IMR-90 (cell line): ENCODE results near the gene TSPAN14. TPM values are rescaled to one million over a fixed set of nuclear protein-coding genes. Genes with fewer than 3 reads are reported as not detected.

Experiments used
- ATAC-seq: fragments of 200-7000 bp; cut with Tn5 transposase; 2 replicates; pipeline ENCODE4 v1.9.1; 2020; ENCODE audit warnings: low read depth, mild to moderate bottlenecking, moderate library complexity
- BruUV-seq: library from RNA; stranded (reverse); fragments of 400-500 nt; replicated peaks from 2 replicates; lab custom pipeline; 2021; lab: Mats Ljungman, UMichigan
- CTCF ChIA-PET: fragments of 300-600 bp; formaldehyde crosslinking; extraction: SDS; loops from one replicate; lab custom pipeline; 2021; ENCODE audit warnings: antibody characterized with exemption; lab: Yijun Ruan, JAX
- POLR2A ChIA-PET: fragments of 300-600 bp; sonication (Branson Sonifier 250); formaldehyde crosslinking; loops from one replicate; lab custom pipeline; 2022; ENCODE audit warnings: antibody characterized with exemption; ENCODE audit not compliant: unreplicated experiment; lab: Charles Lee
- DNase-seq: peaks from one replicate; pipeline ENCODE4 v3.0.0; 2013
- H2AFZ ChIP-seq: replicated peaks from 2 replicates; pipeline ENCODE3; 2013; ENCODE audit warnings: low read length, mild to moderate bottlenecking; ENCODE audit not compliant: poor library complexity
- H2AK5ac ChIP-seq: 2 replicates; pipeline ENCODE4 v1.6.1; 2013; ENCODE audit warnings: low read depth, low read length, inconsistent platforms
- H2AK9ac ChIP-seq: replicated peaks from 2 replicates; pipeline ENCODE3; 2013; ENCODE audit warnings: mild to moderate bottlenecking, low read depth, low read length, moderate library complexity; ENCODE audit not compliant: poor library complexity
- H2BK120ac ChIP-seq: 2 replicates; pipeline ENCODE4 v1.6.1; 2013; ENCODE audit warnings: low read depth, low read length, inconsistent platforms
- H2BK15ac ChIP-seq: 3 replicates; pipeline ENCODE4 v1.6.1; 2013; ENCODE audit warnings: low read depth, low read length, inconsistent platforms
- H2BK20ac ChIP-seq: 2 replicates; pipeline ENCODE4 v1.6.1; 2013; ENCODE audit warnings: low read depth, mild to moderate bottlenecking, inconsistent platforms, low read length, moderate library complexity
- H2BK5ac ChIP-seq: 2 replicates; pipeline ENCODE4 v1.6.1; 2013; ENCODE audit warnings: mild to moderate bottlenecking, low read depth, low read length, inconsistent platforms; ENCODE audit not compliant: poor library complexity, severe bottlenecking
- H3K14ac ChIP-seq: replicated peaks from 2 replicates; pipeline ENCODE4 v1.6.1; 2013; ENCODE audit warnings: low read depth, low read length, inconsistent platforms
- H3K18ac ChIP-seq: 2 replicates; pipeline ENCODE4 v1.6.1; 2013; ENCODE audit warnings: low read depth, low read length, control low read depth
- H3K23ac ChIP-seq: 2 replicates; pipeline ENCODE4 v1.6.1; 2013; ENCODE audit warnings: low read depth, low read length, inconsistent platforms
- H3K27ac ChIP-seq: 2 replicates; pipeline ENCODE4 v1.5.1; 2013; ENCODE audit warnings: mild to moderate bottlenecking, control low read depth, low read length; ENCODE audit not compliant: insufficient read depth
- H3K27me3 ChIP-seq: 2 replicates; pipeline ENCODE4 v1.6.1; 2013; ENCODE audit warnings: low read length; ENCODE audit not compliant: control insufficient read depth, insufficient read depth
- H3K36me3 ChIP-seq: 2 replicates; pipeline ENCODE4 v1.6.1; 2013; ENCODE audit warnings: low read length, mixed read lengths; ENCODE audit not compliant: control insufficient read depth, insufficient read depth
- H3K4ac ChIP-seq: 2 replicates; pipeline ENCODE4 v1.6.1; 2013; ENCODE audit warnings: low read depth, low read length, inconsistent platforms
- H3K4me1 ChIP-seq: 2 replicates; pipeline ENCODE4 v1.6.1; 2013; ENCODE audit warnings: low read length, mixed read lengths; ENCODE audit not compliant: control insufficient read depth, insufficient read depth
- H3K4me2 ChIP-seq: 2 replicates; pipeline ENCODE4 v1.6.1; 2013; ENCODE audit warnings: low read depth, mild to moderate bottlenecking, control low read depth, low read length, moderate library complexity
- H3K4me3 ChIP-seq: 2 replicates; pipeline ENCODE4 v1.5.1; 2013; ENCODE audit warnings: low read depth, mild to moderate bottlenecking, control low read depth, low read length, moderate library complexity; ENCODE audit not compliant: insufficient read depth
- H3K56ac ChIP-seq: 2 replicates; pipeline ENCODE4 v1.6.1; 2013; ENCODE audit warnings: low read length, inconsistent platforms; ENCODE audit not compliant: insufficient read depth; ENCODE audit errors: extremely low read depth
- H3K79me1 ChIP-seq, 2 experiments: 2 replicates each; pipeline ENCODE4 v1.6.1; 2013; ENCODE audit warnings: low read length in 2 of 2, inconsistent platforms in 1 of 2, low read depth in 1 of 2
- H3K9ac ChIP-seq: 2 replicates; pipeline ENCODE4 v1.6.1; 2013; ENCODE audit warnings: low read depth, low read length, control low read depth
- H3K9me1 ChIP-seq: 2 replicates; pipeline ENCODE4 v1.6.1; 2013; ENCODE audit warnings: low read length, inconsistent platforms; ENCODE audit not compliant: insufficient read depth
- H3K9me3 ChIP-seq: 2 replicates; pipeline ENCODE4 v1.6.1; 2013; ENCODE audit warnings: low read length; ENCODE audit not compliant: control insufficient read depth, insufficient read depth
- H4K20me1 ChIP-seq: 2 replicates; pipeline ENCODE4 v1.6.1; 2013; ENCODE audit warnings: low read length, inconsistent platforms; ENCODE audit not compliant: insufficient read depth
- H4K5ac ChIP-seq: 2 replicates; pipeline ENCODE4 v1.6.1; 2013; ENCODE audit warnings: mild to moderate bottlenecking, low read depth, low read length, control low read depth
- H4K8ac ChIP-seq, 2 experiments: 2 replicates each; pipeline ENCODE4 v1.6.1; 2013; ENCODE audit warnings: low read depth in 2 of 2, low read length in 2 of 2, control low read depth in 1 of 2, inconsistent platforms in 1 of 2
- H4K91ac ChIP-seq: 2 replicates; pipeline ENCODE4 v1.6.1; 2013; ENCODE audit warnings: low read depth, low read length, inconsistent platforms; ENCODE audit not compliant: insufficient read depth
- BHLHE40 ChIP-seq: fragments of 150-350 bp; IDR thresholded peaks from 2 replicates; pipeline ENCODE4 v1.6.1; 2016; ENCODE audit warnings: mild to moderate bottlenecking, low read depth, low read length
- FOS ChIP-seq: fragments of 150-350 bp; IDR thresholded peaks from 2 replicates; pipeline ENCODE4 v1.6.1; 2016; ENCODE audit warnings: low read depth, low read length
- MXI1 ChIP-seq: IDR thresholded peaks from 2 replicates; pipeline ENCODE4 v1.6.1; 2012; ENCODE audit warnings: low read depth, mild to moderate bottlenecking, low read length, moderate library complexity, borderline replicate concordance
- RAD21 ChIP-seq: IDR thresholded peaks from 2 replicates; pipeline ENCODE4 v1.6.1; 2012; ENCODE audit warnings: low read length, improper control_type of control experiment
- SMC3 ChIP-seq: fragments of 150-350 bp; IDR thresholded peaks from 2 replicates; pipeline ENCODE4 v1.6.1; 2016; ENCODE audit warnings: low read depth, mild to moderate bottlenecking, antibody characterized with exemption, low read length, moderate library complexity
- WGBS, 2 experiments: methylation state at CpG; one replicate each; pipeline versions ENCODE4 v1.1.5 to v1.1.7; 2013; ENCODE audit warnings: missing lambda C conversion rate in 2 of 2; ENCODE audit not compliant: insufficient read length in 1 of 2; ENCODE audit errors: extremely low coverage in 2 of 2; 5-methylcytosine and 5-hydroxymethylcytosine counted together
- dilution Hi-C: fragments of 300-500 bp; cut with HindIII; formaldehyde crosslinking; loops from one replicate; pipeline ENCODE4 v1.14.3; 2018; ENCODE audit warnings: low sequenced_read_pairs; ENCODE audit not compliant: unreplicated experiment
- in situ Hi-C: fragments of 300-500 bp; cut with MboI; formaldehyde crosslinking; loops from 3 replicates; pipeline ENCODE4 v1.14.3; 2019; ENCODE audit warnings: low sequenced_read_pairs, inconsistent platforms, mixed read lengths
- intact Hi-C: fragments of 100-400 bp; cut with micrococcal nuclease; formaldehyde crosslinking; loops from 2 replicates; pipeline ENCODE4 v1.10.0; 2022
- polyA plus RNA-seq, 3 experiments: library from polyadenylated mRNA; depleted of rRNA; stranded (reverse); fragments of >200 nt; gene quantifications; 2 replicates each; pipeline ENCODE4 v1.2.3, GENCODE V29; 2012; ENCODE audit warnings: low replicate concordance in 1 of 3
- total RNA-seq: library from RNA; depleted of rRNA; stranded (reverse); fragments of >200 nt; gene quantifications from 2 replicates; pipeline ENCODE4 v1.2.3, GENCODE V29; 2012
- TF ChIP-seq, protein P1 (sequence below): fragments of 150-350 bp; IDR thresholded peaks from 2 replicates; pipeline ENCODE4 v1.6.1; 2016; ENCODE audit warnings: low read depth, mild to moderate bottlenecking, low read length, moderate library complexity, borderline replicate concordance

The TSPAN14 gene
- total and polyA plus RNA-seq, 2 of the 4 experiments (the other 2 are of a cell fraction) = 18.5 to 43.0 TPM

DNA sequence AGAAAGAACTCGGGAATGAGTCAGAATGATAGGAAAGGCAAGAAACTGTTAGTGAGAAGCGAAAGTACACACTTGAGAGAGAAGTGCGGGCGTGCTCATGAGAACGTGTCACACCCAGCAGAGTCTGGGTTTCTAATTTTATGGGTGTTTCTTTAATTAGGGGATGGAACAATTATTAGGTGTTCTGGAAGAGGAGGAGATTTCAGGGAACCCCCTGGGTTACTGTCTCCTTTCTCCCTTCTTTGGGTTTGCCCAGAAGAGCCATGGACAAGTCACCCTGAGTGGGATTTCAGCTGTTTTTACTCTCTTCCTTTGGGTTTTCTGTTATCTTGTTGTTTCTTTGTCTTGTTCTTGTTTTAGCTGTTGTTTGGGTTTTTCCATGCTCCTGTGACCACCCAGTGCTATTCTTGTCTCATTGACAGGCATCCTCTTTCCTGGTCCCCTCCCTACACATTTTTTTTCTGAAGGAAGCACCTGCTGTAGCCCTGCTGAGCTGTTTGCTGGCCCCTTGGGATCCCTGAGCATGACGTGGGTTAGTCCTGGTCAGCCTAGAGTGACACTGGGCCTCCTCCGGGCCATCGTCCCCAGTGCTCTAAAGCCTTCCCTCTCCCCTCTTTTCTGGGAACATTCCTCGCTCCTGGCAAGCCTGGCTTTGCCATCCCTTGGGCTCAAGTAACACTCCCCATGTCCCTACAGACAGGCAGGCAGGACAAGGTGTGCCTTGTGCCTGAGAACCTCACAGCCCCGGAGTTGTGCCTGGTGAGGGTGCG lies 87.1 kb downstream of the TSPAN14 start (continued):
- no peak for TF ChIP-seq FOS

DNA sequence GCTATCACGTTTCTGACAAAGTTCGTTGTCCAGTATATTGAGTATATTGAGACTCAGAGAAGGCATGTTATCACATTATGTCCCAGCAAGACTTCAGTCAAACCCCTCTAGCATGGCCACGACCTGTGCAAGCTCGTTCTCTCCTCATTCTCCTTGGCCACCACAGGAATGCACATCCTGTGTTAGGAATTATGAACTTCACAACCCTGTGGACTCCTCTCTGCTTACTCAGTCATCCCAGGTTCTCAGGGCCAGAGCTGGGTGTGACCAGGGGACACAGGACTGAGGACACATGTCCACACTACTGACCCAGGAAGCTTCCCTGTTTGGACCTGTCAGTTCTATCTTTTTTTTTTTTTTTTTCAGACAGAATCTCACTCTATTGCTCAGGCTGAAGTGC lies 87.9 kb downstream of the TSPAN14 start:
- H4K20me1 ChIP-seq = no peaks in the 10 kb centered on the region
- no peak overlapping the region for H2AK5ac ChIP-seq
- no peak overlapping the region for H2BK120ac ChIP-seq
- H3K27ac ChIP-seq = no peak overlapping the region
- in situ Hi-C loops = no loop called here
- no peak overlapping the region for H3K4ac ChIP-seq
- no peak for TF ChIP-seq FOS
- TF ChIP-seq, protein P1, sequence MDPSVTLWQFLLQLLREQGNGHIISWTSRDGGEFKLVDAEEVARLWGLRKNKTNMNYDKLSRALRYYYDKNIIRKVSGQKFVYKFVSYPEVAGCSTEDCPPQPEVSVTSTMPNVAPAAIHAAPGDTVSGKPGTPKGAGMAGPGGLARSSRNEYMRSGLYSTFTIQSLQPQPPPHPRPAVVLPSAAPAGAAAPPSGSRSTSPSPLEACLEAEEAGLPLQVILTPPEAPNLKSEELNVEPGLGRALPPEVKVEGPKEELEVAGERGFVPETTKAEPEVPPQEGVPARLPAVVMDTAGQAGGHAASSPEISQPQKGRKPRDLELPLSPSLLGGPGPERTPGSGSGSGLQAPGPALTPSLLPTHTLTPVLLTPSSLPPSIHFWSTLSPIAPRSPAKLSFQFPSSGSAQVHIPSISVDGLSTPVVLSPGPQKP = no peak
- TF ChIP-seq BHLHE40 = no peak
- no peak for TF ChIP-seq SMC3
- no peak for TF ChIP-seq RAD21
- TF ChIP-seq MXI1 = no peak
- intact Hi-C loops = no loop called here
- peak; percentile 5 for DNase-seq
- H3K4me1 ChIP-seq = no peaks in the 10 kb centered on the region
- no peak overlapping the region for H2BK5ac ChIP-seq
- no peak overlapping the region for H2AK9ac ChIP-seq
- dilution Hi-C loops = no loop called here
- H3K9me1 ChIP-seq = no peaks in the 10 kb centered on the region
- H3K79me1 ChIP-seq = no peaks in the 10 kb centered on the region
- no peak overlapping the region for H2BK15ac ChIP-seq
- H3K9me3 ChIP-seq = no peaks in the 10 kb centered on the region
- BruUV-seq = no TSS peak
- H3K14ac ChIP-seq = no peak overlapping the region
- peaks cover 11% of the 10 kb centered on the region for H3K27me3 ChIP-seq
- no peak overlapping the region for H3K56ac ChIP-seq
- H3K4me2 ChIP-seq = no peak overlapping the region
- H3K18ac ChIP-seq = no peak overlapping the region
- ATAC-seq = no peak; the same call in 1 of the 2 replicates
- H4K91ac ChIP-seq = no peak overlapping the region
- no peak overlapping the region for H4K5ac ChIP-seq
- H3K9ac ChIP-seq = no peak overlapping the region
- ChIA-PET CTCF (interaction anchor here (0.6 to 0.9 kb wide), 2 partner anchors 19 to 43 kb away, joined by 3 read pairs; no protein-coding TSS in a partner anchor), POLR2A (no interaction called here)
- no peak overlapping the region for H4K8ac ChIP-seq
- 0% methylated on average over 1 of the region's 4 CpGs; no CpG with 5 or more reads in 1 of the 2 experiments for WGBS, 2 experiments
- H2BK20ac ChIP-seq = no peak overlapping the region
- no peak overlapping the region for H3K23ac ChIP-seq
- H2AFZ ChIP-seq = no peak overlapping the region
- no peaks in the 10 kb centered on the region for H3K36me3 ChIP-seq
- H3K4me3 ChIP-seq = no peak overlapping the region
